ENCODE results near the gene HDDC2.

HDDC2 gene

GRCh38 chr6:125237764-125238163 lies 64.0 kb downstream of the HDDC2 start:
- DNase-seq (ENCODE audit: low read depth in 1 of 2, low spot score in 1 of 2) = no peak
- TF ChIP-seq REST (IDR thresholded peaks at IDR 0.05; ENCODE audit: insufficient replicate concordance, low read depth) (no peak), CTCF (IDR thresholded peaks at IDR 0.05; ENCODE audit: insufficient read depth, low read length) (no peak), POLR2AphosphoS5 (IDR thresholded peaks at IDR 0.05; ENCODE audit: low read depth) (no peak), GABPA (IDR thresholded peaks at IDR 0.05; ENCODE audit: low read depth) (no peak), SPI1 (IDR thresholded peaks at IDR 0.05; ENCODE audit: borderline replicate concordance, low read depth) (no peak)
- H3K27ac ChIP-seq (replicated peaks) = no peak overlapping the region
- H3K4me3 ChIP-seq (replicated peaks; ENCODE audit: insufficient read depth, low read length) = no peak overlapping the region
- no peaks in the 10 kb centered on the region for H3K27me3 ChIP-seq (ENCODE audit: insufficient read depth, poor library complexity, severe bottlenecking)

- H3K27me3 ChIP-seq (ENCODE audit: insufficient read depth, poor library complexity, severe bottlenecking) = no peaks in the 10 kb centered on the region
- TF ChIP-seq REST (IDR thresholded peaks at IDR 0.05; ENCODE audit: insufficient replicate concordance, low read depth) = no peak
- no peak for TF ChIP-seq GABPA (IDR thresholded peaks at IDR 0.05; ENCODE audit: low read depth)
- no peak for TF ChIP-seq CTCF (IDR thresholded peaks at IDR 0.05; ENCODE audit: insufficient read depth, low read length)
- no peak for TF ChIP-seq POLR2AphosphoS5 (IDR thresholded peaks at IDR 0.05; ENCODE audit: low read depth)
- TF ChIP-seq SPI1 (IDR thresholded peaks at IDR 0.05; ENCODE audit: borderline replicate concordance, low read depth) = no peak
- H3K27ac ChIP-seq (replicated peaks) = no peak overlapping the region
- H3K4me3 ChIP-seq (replicated peaks; ENCODE audit: insufficient read depth, low read length) = no peak overlapping the region
- no peak for DNase-seq (ENCODE audit: low read depth in 1 of 2, low spot score in 1 of 2)
These were observed 65.0 kb downstream of the HDDC2 start for GRCh38 chr6:125236536-125237327.

- H3K4me3 ChIP-seq (replicated peaks; ENCODE audit: insufficient read depth, low read length) = no peak overlapping the region
- DNase-seq (ENCODE audit: low read depth in 1 of 2, low spot score in 1 of 2) = no peak
- no peaks in the 10 kb centered on the region for H3K27me3 ChIP-seq (ENCODE audit: insufficient read depth, poor library complexity, severe bottlenecking)
- no peak overlapping the region for H3K27ac ChIP-seq (replicated peaks)
- TF ChIP-seq POLR2AphosphoS5 (IDR thresholded peaks at IDR 0.05; ENCODE audit: low read depth) (no peak), CTCF (IDR thresholded peaks at IDR 0.05; ENCODE audit: insufficient read depth, low read length) (no peak), GABPA (IDR thresholded peaks at IDR 0.05; ENCODE audit: low read depth) (no peak), REST (IDR thresholded peaks at IDR 0.05; ENCODE audit: insufficient replicate concordance, low read depth) (no peak), SPI1 (IDR thresholded peaks at IDR 0.05; ENCODE audit: borderline replicate concordance, low read depth) (no peak)
These were observed 68.6 kb downstream of the HDDC2 start for GRCh38 chr6:125233202-125233601.
